Measurements from ENCODE around the gene ACSL6.
"Not testable (repeated sequence)": the region's sequence is repeated elsewhere in the genome, so short reads cannot be mapped to it uniquely, and the experiment has no call there.

Gene ACSL6

DNA sequence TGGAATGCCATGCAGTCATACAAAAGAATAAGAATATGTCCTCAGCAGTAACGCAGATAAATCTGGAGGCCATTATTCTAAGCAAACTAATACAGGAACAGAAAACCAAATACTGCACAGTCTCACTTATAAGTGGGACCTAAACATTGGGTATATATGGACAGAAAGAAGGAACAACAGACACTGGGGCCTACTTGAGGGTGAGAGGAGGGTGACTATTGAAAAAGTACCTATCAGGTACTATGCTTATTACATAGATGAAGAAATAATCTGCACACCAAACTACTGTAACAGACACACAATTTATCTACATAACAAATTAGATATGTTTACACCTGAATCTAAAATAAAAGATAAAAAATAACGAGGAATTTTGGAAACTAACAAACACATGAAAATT, 104.8 kb downstream of the ACSL6 start:
- TF ChIP-seq, protein P1, sequence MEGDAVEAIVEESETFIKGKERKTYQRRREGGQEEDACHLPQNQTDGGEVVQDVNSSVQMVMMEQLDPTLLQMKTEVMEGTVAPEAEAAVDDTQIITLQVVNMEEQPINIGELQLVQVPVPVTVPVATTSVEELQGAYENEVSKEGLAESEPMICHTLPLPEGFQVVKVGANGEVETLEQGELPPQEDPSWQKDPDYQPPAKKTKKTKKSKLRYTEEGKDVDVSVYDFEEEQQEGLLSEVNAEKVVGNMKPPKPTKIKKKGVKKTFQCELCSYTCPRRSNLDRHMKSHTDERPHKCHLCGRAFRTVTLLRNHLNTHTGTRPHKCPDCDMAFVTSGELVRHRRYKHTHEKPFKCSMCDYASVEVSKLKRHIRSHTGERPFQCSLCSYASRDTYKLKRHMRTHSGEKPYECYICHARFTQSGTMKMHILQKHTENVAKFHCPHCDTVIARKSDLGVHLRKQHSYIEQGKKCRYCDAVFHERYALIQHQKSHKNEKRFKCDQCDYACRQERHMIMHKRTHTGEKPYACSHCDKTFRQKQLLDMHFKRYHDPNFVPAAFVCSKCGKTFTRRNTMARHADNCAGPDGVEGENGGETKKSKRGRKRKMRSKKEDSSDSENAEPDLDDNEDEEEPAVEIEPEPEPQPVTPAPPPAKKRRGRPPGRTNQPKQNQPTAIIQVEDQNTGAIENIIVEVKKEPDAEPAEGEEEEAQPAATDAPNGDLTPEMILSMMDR (conservative IDR thresholded peaks at IDR 0.05) = no peak
- TF ChIP-seq ZFX (IDR thresholded peaks at IDR 0.05) = no peak
- H3K27ac ChIP-seq = no peak overlapping the region

DNA sequence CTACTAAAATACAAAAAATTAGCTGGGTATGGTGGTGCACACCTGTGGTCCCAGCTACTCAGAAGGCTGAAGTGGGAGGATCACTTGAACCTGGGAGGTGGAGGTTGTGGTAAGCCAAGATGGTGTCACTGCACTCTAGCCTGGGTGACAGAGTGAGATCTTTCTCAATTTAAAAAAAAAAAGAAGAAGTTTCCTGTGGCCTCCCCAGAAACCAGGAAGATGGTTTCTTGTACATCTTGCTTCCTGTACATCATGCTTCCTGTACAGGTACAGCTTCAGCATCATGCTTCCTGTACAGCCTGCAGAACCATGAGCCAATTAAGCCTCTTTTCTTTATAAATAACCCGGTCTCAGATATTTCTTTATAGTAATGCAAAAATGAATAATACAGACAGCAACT, 109.2 kb downstream of the ACSL6 start:
- not testable (repeated sequence) for H3K27ac ChIP-seq
